ENCODE results near the gene HSP90B1. TPM values are rescaled to one million over a fixed set of nuclear protein-coding genes. Genes with fewer than 3 reads are reported as not detected.

HSP90B1 gene
- polyA plus RNA-seq, 3 donors from 2014 or later = 192 to 349 (median 263) TPM

DNA sequence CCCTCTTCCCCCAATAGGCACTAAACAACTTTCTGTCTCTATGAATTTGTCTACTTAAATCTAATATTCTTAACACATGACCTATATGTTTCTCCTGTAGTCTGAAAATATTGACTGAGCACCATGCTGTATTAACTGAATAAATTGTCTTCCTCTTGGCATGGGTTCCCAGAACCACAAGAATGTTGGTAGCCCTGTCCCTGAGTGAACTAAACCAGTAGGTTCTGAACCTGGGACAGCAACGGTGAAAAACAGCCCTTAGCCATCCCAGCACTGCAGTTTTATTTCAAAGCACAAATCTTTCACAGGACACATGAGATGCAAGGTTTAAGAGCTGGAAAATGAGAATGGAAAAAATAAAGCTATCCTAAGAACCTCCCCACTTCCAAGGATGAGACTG, 20.4 kb upstream of the HSP90B1 start:
- Mint-ChIP-seq H3K4me3 (no peak overlapping the region), H3K27me3 (ENCODE audit: low read depth in 3 of 3) (peaks cover 0 to 5% (median 2%) of the 10 kb centered on the region in 3 donors), H3K27ac (no peak overlapping the region), H3K36me3 (no peaks in the 10 kb centered on the region), H3K9me3 (no peaks in the 10 kb centered on the region), H3K4me1 (no peaks in the 10 kb centered on the region)
- DNase-seq = no peak

GRCh38 chr12:103912069-103912468, 18.1 kb upstream of the HSP90B1 start:
- Mint-ChIP-seq H3K36me3 (no peaks in the 10 kb centered on the region), H3K27me3 (ENCODE audit: low read depth in 3 of 3) (peaks cover 0 to 6% (median 2%) of the 10 kb centered on the region in 3 donors), H3K27ac (no peak overlapping the region), H3K4me3 (no peak overlapping the region), H3K4me1 (no peaks in the 10 kb centered on the region), H3K9me3 (no peaks in the 10 kb centered on the region)
- no peak for DNase-seq

DNA sequence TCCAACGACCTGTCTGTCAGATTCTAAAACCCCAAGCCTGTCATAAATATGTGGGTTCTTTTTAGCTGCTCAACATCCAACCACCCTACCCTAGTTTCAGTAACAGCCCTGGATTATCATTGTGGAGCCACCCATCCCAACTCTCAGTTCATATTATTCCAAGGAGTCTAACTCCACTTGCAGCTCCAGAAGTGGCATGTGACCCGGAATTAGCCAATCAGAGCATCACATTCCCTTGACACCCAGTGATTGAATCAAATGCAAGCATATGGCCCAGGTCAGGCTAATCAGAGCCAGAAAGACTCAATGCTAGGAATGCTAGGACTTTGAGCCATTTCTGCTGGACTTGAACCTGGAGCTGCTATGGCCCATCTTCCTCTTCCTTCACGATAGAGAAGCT, 17.1 kb upstream of the HSP90B1 start:
- Mint-ChIP-seq H3K27ac (no peak overlapping the region), H3K9me3 (peaks cover 0 to 6% (median 0%) of the 10 kb centered on the region in 6 donors), H3K4me3 (no peak overlapping the region), H3K4me1 (no peaks in the 10 kb centered on the region), H3K36me3 (peaks cover 0 to 3% (median 0%) of the 10 kb centered on the region in 3 donors), H3K27me3 (ENCODE audit: low read depth in 3 of 3) (peaks cover 2 to 6% (median 2%) of the 10 kb centered on the region in 3 donors)
- no peak for DNase-seq

DNA sequence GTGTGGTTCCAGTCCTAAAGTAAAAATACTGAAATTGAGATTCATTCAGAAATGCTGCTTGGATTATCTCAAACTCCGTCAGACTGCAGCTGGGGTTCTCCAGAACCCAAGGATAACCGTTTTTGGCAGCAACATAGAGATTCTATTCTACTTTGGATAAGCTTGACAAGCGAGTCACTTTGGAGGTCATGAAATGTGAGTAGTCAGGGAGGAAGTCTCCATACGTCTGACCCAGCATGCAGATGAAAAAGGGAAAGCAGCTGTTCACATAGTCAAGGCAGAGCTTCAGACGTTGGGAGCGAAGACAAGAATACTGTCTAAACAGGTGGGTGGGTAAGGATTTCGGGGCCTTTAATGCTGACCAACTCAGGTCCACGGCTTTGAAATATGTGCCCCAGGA, 14.9 kb upstream of the HSP90B1 start:
- no peak overlapping the region for H3K4me3 Mint-ChIP-seq
- no peak overlapping the region for H3K27ac Mint-ChIP-seq
- peaks cover 0 to 3% (median 0%) of the 10 kb centered on the region in 3 donors for H3K36me3 Mint-ChIP-seq
- H3K4me1 Mint-ChIP-seq = no peaks in the 10 kb centered on the region
- no peak for DNase-seq
- H3K9me3 Mint-ChIP-seq = peaks cover 0 to 6% (median 1%) of the 10 kb centered on the region in 6 donors
- peaks cover 2 to 8% (median 2%) of the 10 kb centered on the region in 3 donors for H3K27me3 Mint-ChIP-seq (ENCODE audit: low read depth in 3 of 3)

- Mint-ChIP-seq H3K4me3 (no peak overlapping the region), H3K27me3 (ENCODE audit: low read depth in 3 of 3) (peaks cover 2 to 8% (median 2%) of the 10 kb centered on the region in 3 donors), H3K36me3 (peaks cover 0 to 3% (median 0%) of the 10 kb centered on the region in 3 donors), H3K27ac (no peak overlapping the region), H3K4me1 (no peaks in the 10 kb centered on the region), H3K9me3 (peaks cover 0 to 6% (median 1%) of the 10 kb centered on the region in 6 donors)
- DNase-seq = no peak
These were observed 12.3 kb upstream of the HSP90B1 start for GRCh38 chr12:103917873-103918272.

- Mint-ChIP-seq H3K4me3 (no peak overlapping the region), H3K36me3 (no peaks in the 10 kb centered on the region), H3K4me1 (peaks cover 22 to 24% of the 10 kb centered on the region in 2 donors), H3K27ac (no peak overlapping the region), H3K27me3 (ENCODE audit: low read depth in 3 of 3) (peaks cover 7 to 20% (median 12%) of the 10 kb centered on the region in 3 donors), H3K9me3 (peaks cover 0 to under 1% (median 0%) of the 10 kb centered on the region in 6 donors)
- no peak for DNase-seq
These were observed 5.2 kb upstream of the HSP90B1 start for GRCh38 chr12:103924761-103925641.

GRCh38 chr12:103928682-103929045, 1.5 kb upstream of the HSP90B1 start:
- Mint-ChIP-seq H3K36me3 (peaks cover 0 to 10% (median 6%) of the 10 kb centered on the region in 3 donors), H3K4me1 (peaks cover 50 to 56% of the 10 kb centered on the region in 2 donors), H3K9me3 (peaks cover 0 to 3% (median 0%) of the 10 kb centered on the region in 6 donors), H3K4me3 (peak overlapping the region; percentile 92 to 99 (median 96)), H3K27ac (peak overlapping the region; percentile 99 to 100 (median 100)), H3K27me3 (ENCODE audit: low read depth in 3 of 3) (peaks cover 18 to 32% (median 29%) of the 10 kb centered on the region in 3 donors)
- peak; percentile 47 to 60 (median 59) for DNase-seq

GRCh38 chr12:103929046-103929783, 995 bp upstream of the HSP90B1 start:
- Mint-ChIP-seq H3K9me3 (peaks cover 0 to 3% (median 0%) of the 10 kb centered on the region in 6 donors), H3K36me3 (peaks cover 2 to 13% (median 6%) of the 10 kb centered on the region in 3 donors), H3K27me3 (ENCODE audit: low read depth in 3 of 3) (peaks cover 18 to 32% (median 29%) of the 10 kb centered on the region in 3 donors), H3K27ac (peak overlapping the region; percentile 99 to 100 (median 100)), H3K4me3 (peak overlapping the region; percentile 92 to 99 (median 96)), H3K4me1 (peaks cover 54 to 62% of the 10 kb centered on the region in 2 donors)
- DNase-seq = peak; percentile 92

GRCh38 chr12:103929784-103930033, 501 bp upstream of the HSP90B1 start:
- Mint-ChIP-seq H3K9me3 (peaks cover 0 to 3% (median 0%) of the 10 kb centered on the region in 6 donors), H3K27ac (peak overlapping the region; percentile 99 to 100 (median 100)), H3K4me1 (peaks cover 57 to 67% of the 10 kb centered on the region in 2 donors), H3K36me3 (peaks cover 5 to 16% (median 6%) of the 10 kb centered on the region in 3 donors), H3K4me3 (peak overlapping the region; percentile 92 to 99 (median 96)), H3K27me3 (ENCODE audit: low read depth in 3 of 3) (peaks cover 18 to 32% (median 29%) of the 10 kb centered on the region in 3 donors)
- DNase-seq = no peak

DNA sequence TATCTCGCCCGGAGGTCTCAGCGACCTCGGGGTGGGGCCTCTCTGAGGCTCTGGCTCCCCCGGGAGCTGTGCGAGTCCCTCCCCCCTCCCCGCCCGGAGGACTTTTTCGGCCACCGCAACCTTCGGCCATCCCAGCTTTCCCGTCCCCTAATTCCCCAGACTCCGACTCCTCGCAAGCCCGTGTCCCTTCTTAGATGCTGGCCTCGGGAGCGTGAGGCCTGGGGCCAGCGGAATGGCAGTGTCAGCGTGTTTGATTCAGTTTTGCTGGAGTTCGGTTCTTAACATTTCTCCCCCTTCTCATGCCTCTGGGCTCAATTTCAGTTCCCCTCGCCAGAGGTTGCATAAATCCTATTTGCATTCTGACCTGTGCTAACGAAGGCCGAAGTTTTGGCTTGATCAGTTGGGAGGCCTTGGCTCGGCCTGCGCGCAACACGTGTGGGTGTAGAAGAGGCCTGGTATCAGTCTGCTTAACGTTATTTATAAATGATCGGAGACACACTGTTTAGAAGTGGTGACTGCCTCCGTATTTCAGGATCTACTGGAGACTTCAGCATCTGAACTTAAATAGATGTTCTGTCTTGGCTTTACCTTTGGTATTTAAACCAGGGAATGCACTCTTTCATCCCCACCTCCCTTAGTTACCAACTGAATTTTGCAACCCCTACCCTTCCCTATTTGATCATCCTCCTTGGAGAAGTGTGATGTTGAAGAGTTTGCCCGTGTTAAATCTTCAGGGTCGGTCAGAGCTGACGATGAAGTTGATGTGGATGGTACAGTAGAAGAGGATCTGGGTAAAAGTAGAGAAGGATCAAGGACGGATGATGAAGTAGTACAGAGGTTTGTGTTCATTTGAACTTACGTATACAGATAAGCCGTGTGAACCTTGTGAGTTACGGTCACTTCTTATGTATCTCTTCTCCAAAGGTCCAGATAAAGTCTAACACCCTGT, 851 bp downstream of the HSP90B1 start:
- Mint-ChIP-seq H3K27me3 (ENCODE audit: low read depth in 3 of 3) (peaks cover 18 to 32% (median 30%) of the 10 kb centered on the region in 3 donors), H3K36me3 (peaks cover 11 to 28% (median 11%) of the 10 kb centered on the region in 3 donors), H3K4me1 (peaks cover 71 to 80% of the 10 kb centered on the region in 2 donors), H3K4me3 (peak overlapping the region; percentile 92 to 99 (median 96)), H3K27ac (peak overlapping the region; percentile 99 to 100 (median 100)), H3K9me3 (peaks cover 0 to 3% (median 0%) of the 10 kb centered on the region in 6 donors)
- peak in 1 of 3 donors; percentile 21 for DNase-seq

GRCh38 chr12:103933237-103933636, 3.0 kb downstream of the HSP90B1 start:
- Mint-ChIP-seq H3K4me3 (no peak overlapping the region), H3K9me3 (peaks cover 0 to 3% (median 0%) of the 10 kb centered on the region in 6 donors), H3K27me3 (ENCODE audit: low read depth in 3 of 3) (peaks cover 18 to 30% (median 26%) of the 10 kb centered on the region in 3 donors), H3K36me3 (peaks cover 13 to 42% (median 14%) of the 10 kb centered on the region in 3 donors), H3K27ac (peak overlapping the region in 2 of 6 donors; percentile 8 to 17), H3K4me1 (peaks cover 66 to 90% of the 10 kb centered on the region in 2 donors)
- no peak for DNase-seq

DNA sequence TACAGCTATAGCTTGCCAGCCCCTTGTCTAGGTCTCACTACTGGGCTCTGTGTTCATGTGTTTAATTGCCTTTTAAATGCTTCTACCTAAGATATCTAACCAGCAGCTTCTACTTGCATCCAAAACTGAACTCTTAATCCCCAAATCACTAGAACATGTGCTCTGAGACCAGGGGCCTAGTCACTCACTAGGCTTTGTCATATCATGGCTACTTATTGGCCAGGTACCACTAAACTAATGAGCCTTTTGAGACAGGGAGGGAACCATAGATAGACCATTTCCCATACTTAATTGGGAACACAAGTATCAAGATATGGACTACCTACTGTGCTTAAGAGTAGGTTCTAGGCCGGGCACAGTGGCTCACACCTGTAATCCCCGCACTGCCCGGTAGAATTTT, 6.5 kb downstream of the HSP90B1 start:
- H3K4me3 Mint-ChIP-seq = no peak overlapping the region
- H3K27ac Mint-ChIP-seq = peak overlapping the region in 2 of 6 donors; percentile 32 to 69
- peaks cover 40 to 73% of the 10 kb centered on the region in 2 donors for H3K4me1 Mint-ChIP-seq
- H3K36me3 Mint-ChIP-seq = peaks cover 30 to 72% (median 30%) of the 10 kb centered on the region in 3 donors
- H3K27me3 Mint-ChIP-seq (ENCODE audit: low read depth in 3 of 3) = peaks cover 0 to 4% (median 0%) of the 10 kb centered on the region in 3 donors
- DNase-seq = no peak
- H3K9me3 Mint-ChIP-seq = no peaks in the 10 kb centered on the region

DNA sequence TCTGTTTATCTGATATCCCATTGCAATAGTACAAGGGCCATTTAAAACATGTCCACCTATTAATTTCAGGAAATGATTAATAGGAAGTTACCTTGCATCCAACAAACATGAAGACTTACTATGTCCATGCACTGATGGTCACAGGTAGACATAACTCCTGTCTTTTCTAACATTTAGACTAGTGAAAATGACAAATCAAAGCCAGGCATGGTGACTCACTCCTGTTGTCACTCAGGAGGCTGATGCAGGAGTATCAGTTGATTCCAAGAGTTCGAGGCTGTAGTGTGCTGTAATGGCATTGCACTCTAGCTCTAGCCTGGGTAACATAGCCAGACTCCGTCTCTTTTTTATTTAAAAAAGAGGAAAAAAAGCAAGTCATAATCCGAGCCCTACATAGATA, 14.8 kb downstream of the HSP90B1 start:
- no peak overlapping the region for H3K4me3 Mint-ChIP-seq
- peaks cover 40 to 83% (median 53%) of the 10 kb centered on the region in 3 donors for H3K36me3 Mint-ChIP-seq
- H3K27ac Mint-ChIP-seq = no peak overlapping the region
- H3K9me3 Mint-ChIP-seq = no peaks in the 10 kb centered on the region
- H3K4me1 Mint-ChIP-seq = peaks cover 5 to 14% of the 10 kb centered on the region in 2 donors
- peaks cover 0 to 3% (median 2%) of the 10 kb centered on the region in 3 donors for H3K27me3 Mint-ChIP-seq (ENCODE audit: low read depth in 3 of 3)
- DNase-seq = no peak
